Measurements from ENCODE around the gene EXOC1. TPM values are rescaled to one million over a fixed set of nuclear protein-coding genes. Genes with fewer than 3 reads are reported as not detected.

The EXOC1 gene
- total and polyA plus RNA-seq, 2 experiments from 2014 or later, result 13.4 to 22.2 TPM

GRCh38 chr4:55951191-55951922, 97.9 kb downstream of the EXOC1 start:
- ATAC-seq, result no peak
- no peaks in the 10 kb centered on the region for H3K9me2 ChIP-seq (ENCODE audit: insufficient read depth)
- H3K79me2 ChIP-seq (replicated peaks; ENCODE audit: insufficient read depth), result peaks cover 26% of the 10 kb centered on the region
- H3K4me3 Mint-ChIP-seq, result no peak overlapping the region
- H3K36me3 Mint-ChIP-seq (ENCODE audit: low read depth), result peaks cover 23% of the 10 kb centered on the region
- no peaks in the 10 kb centered on the region for H3K27me3 ChIP-seq (ENCODE audit: insufficient read depth)
- no peak overlapping the region for H3K27ac Mint-ChIP-seq
- no peaks in the 10 kb centered on the region; the same call in 1 of the 2 replicates for H4K20me1 ChIP-seq (replicated peaks; ENCODE audit: insufficient read depth)
- H3K4me1 ChIP-seq (ENCODE audit: insufficient read depth), result peaks cover 26% of the 10 kb centered on the region
- no peak overlapping the region for H3K4me3 ChIP-seq
- peaks cover 7% of the 10 kb centered on the region for H3K36me3 ChIP-seq (ENCODE audit: insufficient read depth)
- no peak overlapping the region for H2AFZ ChIP-seq
- DNase-seq (ENCODE audit: low spot score), result no peak
- H3K4me1 Mint-ChIP-seq, result peaks cover 24% of the 10 kb centered on the region
- H3K27ac ChIP-seq (ENCODE audit: low read depth), result no peak overlapping the region
- H3F3A ChIP-seq (replicated peaks; ENCODE audit: low read depth), result peaks cover 6% of the 10 kb centered on the region
- TF ChIP-seq POLR2AphosphoS5 (IDR thresholded peaks at IDR 0.05; ENCODE audit: low read depth), result no peak
- TF ChIP-seq EZH2phosphoT487 (IDR thresholded peaks at IDR 0.05; ENCODE audit: unreplicated experiment), result no peak
- no peak for TF ChIP-seq EZH2 (IDR thresholded peaks at IDR 0.05; ENCODE audit: low read depth, unreplicated experiment)
- no peak for TF ChIP-seq ZNF114 (CRISPR knock-in tag; IDR thresholded peaks at IDR 0.05)
- TF ChIP-seq ZNF331 (CRISPR knock-in tag; IDR thresholded peaks at IDR 0.05; ENCODE audit: low read depth), result no peak
- no peak for TF ChIP-seq NANOG (IDR thresholded peaks at IDR 0.05; ENCODE audit: borderline replicate concordance)
- TF ChIP-seq, protein P1, sequence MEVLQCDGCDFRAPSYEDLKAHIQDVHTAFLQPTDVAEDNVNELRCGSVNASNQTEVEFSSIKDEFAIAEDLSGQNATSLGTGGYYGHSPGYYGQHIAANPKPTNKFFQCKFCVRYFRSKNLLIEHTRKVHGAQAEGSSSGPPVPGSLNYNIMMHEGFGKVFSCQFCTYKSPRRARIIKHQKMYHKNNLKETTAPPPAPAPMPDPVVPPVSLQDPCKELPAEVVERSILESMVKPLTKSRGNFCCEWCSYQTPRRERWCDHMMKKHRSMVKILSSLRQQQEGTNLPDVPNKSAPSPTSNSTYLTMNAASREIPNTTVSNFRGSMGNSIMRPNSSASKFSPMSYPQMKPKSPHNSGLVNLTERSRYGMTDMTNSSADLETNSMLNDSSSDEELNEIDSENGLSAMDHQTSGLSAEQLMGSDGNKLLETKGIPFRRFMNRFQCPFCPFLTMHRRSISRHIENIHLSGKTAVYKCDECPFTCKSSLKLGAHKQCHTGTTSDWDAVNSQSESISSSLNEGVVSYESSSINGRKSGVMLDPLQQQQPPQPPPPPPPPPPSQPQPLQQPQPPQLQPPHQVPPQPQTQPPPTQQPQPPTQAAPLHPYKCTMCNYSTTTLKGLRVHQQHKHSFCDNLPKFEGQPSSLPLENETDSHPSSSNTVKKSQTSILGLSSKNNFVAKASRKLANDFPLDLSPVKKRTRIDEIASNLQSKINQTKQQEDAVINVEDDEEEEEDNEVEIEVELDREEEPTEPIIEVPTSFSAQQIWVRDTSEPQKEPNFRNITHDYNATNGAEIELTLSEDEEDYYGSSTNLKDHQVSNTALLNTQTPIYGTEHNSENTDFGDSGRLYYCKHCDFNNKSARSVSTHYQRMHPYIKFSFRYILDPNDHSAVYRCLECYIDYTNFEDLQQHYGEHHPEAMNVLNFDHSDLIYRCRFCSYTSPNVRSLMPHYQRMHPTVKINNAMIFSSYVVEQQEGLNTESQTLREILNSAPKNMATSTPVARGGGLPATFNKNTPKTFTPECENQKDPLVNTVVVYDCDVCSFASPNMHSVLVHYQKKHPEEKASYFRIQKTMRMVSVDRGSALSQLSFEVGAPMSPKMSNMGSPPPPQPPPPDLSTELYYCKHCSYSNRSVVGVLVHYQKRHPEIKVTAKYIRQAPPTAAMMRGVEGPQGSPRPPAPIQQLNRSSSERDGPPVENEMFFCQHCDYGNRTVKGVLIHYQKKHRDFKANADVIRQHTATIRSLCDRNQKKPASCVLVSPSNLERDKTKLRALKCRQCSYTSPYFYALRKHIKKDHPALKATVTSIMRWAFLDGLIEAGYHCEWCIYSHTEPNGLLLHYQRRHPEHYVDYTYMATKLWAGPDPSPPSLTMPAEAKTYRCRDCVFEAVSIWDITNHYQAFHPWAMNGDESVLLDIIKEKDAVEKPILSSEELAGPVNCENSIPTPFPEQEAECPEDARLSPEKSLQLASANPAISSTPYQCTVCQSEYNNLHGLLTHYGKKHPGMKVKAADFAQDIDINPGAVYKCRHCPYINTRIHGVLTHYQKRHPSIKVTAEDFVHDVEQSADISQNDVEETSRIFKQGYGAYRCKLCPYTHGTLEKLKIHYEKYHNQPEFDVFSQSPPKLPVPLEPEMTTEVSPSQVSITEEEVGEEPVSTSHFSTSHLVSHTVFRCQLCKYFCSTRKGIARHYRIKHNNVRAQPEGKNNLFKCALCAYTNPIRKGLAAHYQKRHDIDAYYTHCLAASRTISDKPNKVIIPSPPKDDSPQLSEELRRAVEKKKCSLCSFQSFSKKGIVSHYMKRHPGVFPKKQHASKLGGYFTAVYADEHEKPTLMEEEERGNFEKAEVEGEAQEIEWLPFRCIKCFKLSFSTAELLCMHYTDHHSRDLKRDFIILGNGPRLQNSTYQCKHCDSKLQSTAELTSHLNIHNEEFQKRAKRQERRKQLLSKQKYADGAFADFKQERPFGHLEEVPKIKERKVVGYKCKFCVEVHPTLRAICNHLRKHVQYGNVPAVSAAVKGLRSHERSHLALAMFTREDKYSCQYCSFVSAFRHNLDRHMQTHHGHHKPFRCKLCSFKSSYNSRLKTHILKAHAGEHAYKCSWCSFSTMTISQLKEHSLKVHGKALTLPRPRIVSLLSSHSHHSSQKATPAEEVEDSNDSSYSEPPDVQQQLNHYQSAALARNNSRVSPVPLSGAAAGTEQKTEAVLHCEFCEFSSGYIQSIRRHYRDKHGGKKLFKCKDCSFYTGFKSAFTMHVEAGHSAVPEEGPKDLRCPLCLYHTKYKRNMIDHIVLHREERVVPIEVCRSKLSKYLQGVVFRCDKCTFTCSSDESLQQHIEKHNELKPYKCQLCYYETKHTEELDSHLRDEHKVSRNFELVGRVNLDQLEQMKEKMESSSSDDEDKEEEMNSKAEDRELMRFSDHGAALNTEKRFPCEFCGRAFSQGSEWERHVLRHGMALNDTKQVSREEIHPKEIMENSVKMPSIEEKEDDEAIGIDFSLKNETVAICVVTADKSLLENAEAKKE (CRISPR knock-in tag; IDR thresholded peaks at IDR 0.05), result no peak
- no peak for TF ChIP-seq JUNB (IDR thresholded peaks at IDR 0.05; ENCODE audit: unreplicated experiment)
- TF ChIP-seq, protein P2, sequence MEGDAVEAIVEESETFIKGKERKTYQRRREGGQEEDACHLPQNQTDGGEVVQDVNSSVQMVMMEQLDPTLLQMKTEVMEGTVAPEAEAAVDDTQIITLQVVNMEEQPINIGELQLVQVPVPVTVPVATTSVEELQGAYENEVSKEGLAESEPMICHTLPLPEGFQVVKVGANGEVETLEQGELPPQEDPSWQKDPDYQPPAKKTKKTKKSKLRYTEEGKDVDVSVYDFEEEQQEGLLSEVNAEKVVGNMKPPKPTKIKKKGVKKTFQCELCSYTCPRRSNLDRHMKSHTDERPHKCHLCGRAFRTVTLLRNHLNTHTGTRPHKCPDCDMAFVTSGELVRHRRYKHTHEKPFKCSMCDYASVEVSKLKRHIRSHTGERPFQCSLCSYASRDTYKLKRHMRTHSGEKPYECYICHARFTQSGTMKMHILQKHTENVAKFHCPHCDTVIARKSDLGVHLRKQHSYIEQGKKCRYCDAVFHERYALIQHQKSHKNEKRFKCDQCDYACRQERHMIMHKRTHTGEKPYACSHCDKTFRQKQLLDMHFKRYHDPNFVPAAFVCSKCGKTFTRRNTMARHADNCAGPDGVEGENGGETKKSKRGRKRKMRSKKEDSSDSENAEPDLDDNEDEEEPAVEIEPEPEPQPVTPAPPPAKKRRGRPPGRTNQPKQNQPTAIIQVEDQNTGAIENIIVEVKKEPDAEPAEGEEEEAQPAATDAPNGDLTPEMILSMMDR (conservative IDR thresholded peaks at IDR 0.05; ENCODE audit: low read depth in 2 of 2), result no peak
- TF ChIP-seq ETS1 (IDR thresholded peaks at IDR 0.05), result no peak
- TF ChIP-seq CREB1 (CRISPR knock-in tag; IDR thresholded peaks at IDR 0.05; ENCODE audit: low read depth), result no peak
- TF ChIP-seq STAT1 (IDR thresholded peaks at IDR 0.05; ENCODE audit: unreplicated experiment), result no peak
- no peak for TF ChIP-seq REST (IDR thresholded peaks at IDR 0.05; ENCODE audit: unreplicated experiment)
- no peak overlapping the region for H3K4me2 ChIP-seq
- peaks cover 3% of the 10 kb centered on the region for H3K27me3 Mint-ChIP-seq (ENCODE audit: insufficient read depth, low read depth, poor library complexity)
- H3K9me3 Mint-ChIP-seq, result no peaks in the 10 kb centered on the region
